RWPE2 (cell line): ENCODE results near the gene HOXC10.

Source experiments
- ATAC-seq: fragments of 200-7000 bp; cut with Tn5 transposase; 3 replicates; pipeline ENCODE4 v1.9.1; 2021; ENCODE audit warnings: low read depth
- DNase-seq: peaks from one replicate; pipeline ENCODE4 v3.0.0-alpha.2; 2020; ENCODE audit warnings: low spot score
- H3K27ac ChIP-seq: fragments of 450-650 bp; 2 replicates; pipeline ENCODE4 v1.5.1; 2017; ENCODE audit warnings: mild to moderate bottlenecking; ENCODE audit not compliant: poor library complexity, severe bottlenecking
- H3K27me3 ChIP-seq: fragments of 250-450 bp; sonication (Bioruptor Pico); 2 replicates; pipeline ENCODE4 v1.5.1; 2021; ENCODE audit warnings: mild to moderate bottlenecking, moderate library complexity; ENCODE audit not compliant: insufficient read depth, poor library complexity, severe bottlenecking
- H3K36me3 ChIP-seq: fragments of 250-450 bp; sonication (Bioruptor Pico); 2 replicates; pipeline ENCODE4 v1.5.1; 2020; ENCODE audit warnings: low read depth, mild to moderate bottlenecking, moderate library complexity
- H3K4me1 ChIP-seq: fragments of 250-450 bp; sonication (Bioruptor Pico); 2 replicates; pipeline ENCODE4 v1.5.1; 2021; ENCODE audit warnings: mild to moderate bottlenecking, moderate library complexity; ENCODE audit not compliant: insufficient read depth, poor library complexity, severe bottlenecking
- H3K4me3 ChIP-seq: fragments of 250-450 bp; sonication (Bioruptor Pico); 2 replicates; pipeline ENCODE4 v1.5.1; 2021; ENCODE audit warnings: mild to moderate bottlenecking, moderate library complexity; ENCODE audit not compliant: severe bottlenecking
- H3K9me3 ChIP-seq: fragments of 250-450 bp; sonication (Bioruptor Pico); 2 replicates; pipeline ENCODE4 v1.5.1; 2021; ENCODE audit warnings: mild to moderate bottlenecking, moderate library complexity; ENCODE audit not compliant: severe bottlenecking
- TF ChIP-seq, protein P1 (sequence below): fragments of 450-650 bp; IDR thresholded peaks from one replicate; pipeline ENCODE4 v1.5.1; 2017; ENCODE audit warnings: mild to moderate bottlenecking, moderate library complexity; ENCODE audit not compliant: poor library complexity, severe bottlenecking

Gene HOXC10

DNA sequence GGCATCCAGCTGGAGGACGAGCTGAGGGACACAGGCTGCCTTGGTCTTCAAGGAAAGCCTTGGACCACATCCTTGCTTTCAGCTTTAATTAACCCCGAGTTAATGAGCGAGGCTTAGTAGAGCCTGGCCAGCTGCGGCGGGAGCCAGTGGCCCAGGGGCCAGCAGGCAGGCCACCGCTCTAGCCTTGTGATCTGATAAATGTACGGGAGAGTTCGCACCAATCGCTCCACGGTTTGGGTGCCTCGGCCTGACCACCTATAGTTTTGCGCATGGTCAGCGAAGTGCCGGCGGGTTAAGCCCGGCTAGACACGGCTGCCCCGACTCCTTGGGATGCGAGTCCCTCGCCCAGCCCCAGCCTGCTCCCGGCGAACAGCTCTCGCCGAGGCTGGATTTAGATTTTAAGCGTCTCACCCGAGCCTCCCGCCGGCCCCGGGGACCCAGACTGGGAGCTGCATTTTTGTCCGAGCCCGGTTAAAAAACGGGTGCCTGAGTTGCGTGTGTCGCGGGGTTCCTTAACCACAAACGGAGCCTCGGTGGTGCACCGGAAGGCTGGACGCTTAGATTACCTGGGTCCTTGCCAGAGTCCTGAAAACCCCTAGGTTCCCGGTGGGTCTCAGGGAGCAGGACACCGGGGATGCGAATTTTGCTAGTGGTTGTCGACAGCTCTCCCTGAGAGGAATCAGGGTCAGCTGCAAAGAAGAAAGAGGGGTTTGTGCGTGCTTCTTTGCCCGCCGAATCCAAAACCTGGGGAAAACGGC lies 33.2 kb upstream of the HOXC10 start:
- H3K4me1 ChIP-seq, result no peaks in the 10 kb centered on the region
- H3K27me3 ChIP-seq, result peaks cover 87% of the 10 kb centered on the region
- DNase-seq (peak; percentile 36), ATAC-seq (no peak)
- TF ChIP-seq, protein P1, sequence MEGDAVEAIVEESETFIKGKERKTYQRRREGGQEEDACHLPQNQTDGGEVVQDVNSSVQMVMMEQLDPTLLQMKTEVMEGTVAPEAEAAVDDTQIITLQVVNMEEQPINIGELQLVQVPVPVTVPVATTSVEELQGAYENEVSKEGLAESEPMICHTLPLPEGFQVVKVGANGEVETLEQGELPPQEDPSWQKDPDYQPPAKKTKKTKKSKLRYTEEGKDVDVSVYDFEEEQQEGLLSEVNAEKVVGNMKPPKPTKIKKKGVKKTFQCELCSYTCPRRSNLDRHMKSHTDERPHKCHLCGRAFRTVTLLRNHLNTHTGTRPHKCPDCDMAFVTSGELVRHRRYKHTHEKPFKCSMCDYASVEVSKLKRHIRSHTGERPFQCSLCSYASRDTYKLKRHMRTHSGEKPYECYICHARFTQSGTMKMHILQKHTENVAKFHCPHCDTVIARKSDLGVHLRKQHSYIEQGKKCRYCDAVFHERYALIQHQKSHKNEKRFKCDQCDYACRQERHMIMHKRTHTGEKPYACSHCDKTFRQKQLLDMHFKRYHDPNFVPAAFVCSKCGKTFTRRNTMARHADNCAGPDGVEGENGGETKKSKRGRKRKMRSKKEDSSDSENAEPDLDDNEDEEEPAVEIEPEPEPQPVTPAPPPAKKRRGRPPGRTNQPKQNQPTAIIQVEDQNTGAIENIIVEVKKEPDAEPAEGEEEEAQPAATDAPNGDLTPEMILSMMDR, result no peak
- H3K4me3 ChIP-seq, result no peak overlapping the region
- no peaks in the 10 kb centered on the region for H3K9me3 ChIP-seq
- no peak overlapping the region for H3K27ac ChIP-seq
- H3K36me3 ChIP-seq, result no peaks in the 10 kb centered on the region

- Histone ChIP-seq H3K4me1 (no peaks in the 10 kb centered on the region), H3K27me3 (peaks cover 91% of the 10 kb centered on the region), H3K9me3 (no peaks in the 10 kb centered on the region), H3K4me3 (no peak overlapping the region), H3K36me3 (no peaks in the 10 kb centered on the region), H3K27ac (no peak overlapping the region)
- ATAC-seq (no peak), DNase-seq (peak; percentile 19)
- TF ChIP-seq, protein P1, result no peak
Observed at GRCh38 chr12:53952335-53952694, 32.6 kb upstream of the HOXC10 start.

DNA sequence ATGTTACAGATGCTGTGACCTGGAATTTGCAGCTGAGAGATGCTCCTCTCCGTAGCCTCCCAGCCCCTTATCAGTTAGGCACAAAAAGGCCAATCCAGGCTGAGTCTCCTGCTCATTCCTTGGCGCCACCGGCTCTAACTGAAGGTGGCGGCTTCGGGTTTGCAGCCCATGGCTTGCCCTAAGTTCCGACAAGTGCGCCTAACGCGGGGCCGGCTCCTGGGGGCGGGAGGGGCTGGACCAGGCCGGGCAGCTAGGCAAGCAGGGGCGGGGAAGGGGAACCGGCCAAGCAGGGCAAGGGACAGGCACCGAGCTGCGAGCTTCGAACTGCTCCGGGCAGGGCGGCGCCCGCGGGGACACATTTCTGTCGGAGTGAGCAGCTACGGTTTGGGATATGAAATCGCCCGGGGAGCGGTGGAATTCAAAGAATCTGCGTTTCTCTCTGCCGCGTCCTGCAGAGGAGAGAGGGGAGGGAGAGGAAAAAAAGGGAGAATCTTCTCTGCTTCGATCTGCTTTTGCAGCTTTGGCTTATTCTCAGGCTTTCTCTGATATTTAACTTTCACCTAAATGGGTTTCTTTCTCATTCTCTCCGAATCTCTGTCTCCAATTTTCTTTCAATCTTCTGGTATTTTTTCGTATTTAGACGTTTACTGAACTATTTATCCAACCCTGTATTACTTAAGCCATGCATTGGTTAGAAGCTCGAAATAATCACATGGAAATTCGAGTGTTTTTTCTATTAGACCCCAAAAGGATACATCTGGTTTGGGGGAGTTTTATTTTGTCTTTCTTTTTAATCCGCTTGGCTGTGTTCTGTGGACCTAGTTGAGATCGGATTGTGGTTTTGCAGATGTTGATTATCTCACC lies 31.8 kb upstream of the HOXC10 start:
- peak; percentile 51 for DNase-seq
- H3K4me3 ChIP-seq, result no peak overlapping the region
- no peaks in the 10 kb centered on the region for H3K9me3 ChIP-seq
- TF ChIP-seq, protein P1, result no peak
- H3K27me3 ChIP-seq, result peaks cover 97% of the 10 kb centered on the region
- H3K4me1 ChIP-seq, result no peaks in the 10 kb centered on the region
- H3K27ac ChIP-seq, result no peak overlapping the region
- peak; percentile 45 for ATAC-seq
- no peaks in the 10 kb centered on the region for H3K36me3 ChIP-seq

- H3K36me3 ChIP-seq, result no peaks in the 10 kb centered on the region
- no peaks in the 10 kb centered on the region for H3K4me1 ChIP-seq
- TF ChIP-seq, protein P1, result no peak
- no peak for DNase-seq
- H3K27me3 ChIP-seq, result peaks cover 100% of the 10 kb centered on the region
- no peak for ATAC-seq
- no peak overlapping the region for H3K27ac ChIP-seq
- no peak overlapping the region for H3K4me3 ChIP-seq
- no peaks in the 10 kb centered on the region for H3K9me3 ChIP-seq
Observed at GRCh38 chr12:53953831-53954693, 30.9 kb upstream of the HOXC10 start.
